Panc1 (cell line): ENCODE measurements around the gene LRRC4B. TPM values are rescaled to one million over a fixed set of nuclear protein-coding genes. Genes with fewer than 3 reads are reported as not detected.

Experiments used
- ATAC-seq: fragments of 200-7000 bp; cut with Tn5 transposase; 2 replicates; pipeline ENCODE4 v1.9.1; 2020; ENCODE audit warnings: mild to moderate bottlenecking, moderate library complexity
- BruUV-seq: library from RNA; stranded (reverse); fragments of 400-500 nt; replicated peaks from 2 replicates; lab custom pipeline; 2021; lab: Mats Ljungman, UMichigan
- CTCF ChIA-PET: fragments of 300-600 bp; sonication (Branson Sonifier 250); formaldehyde crosslinking; loops from one replicate; lab custom pipeline; 2022; ENCODE audit warnings: antibody characterized with exemption; lab: Charles Lee
- POLR2A ChIA-PET: fragments of 300-600 bp; sonication (Branson Sonifier 250); formaldehyde crosslinking; loops from one replicate; lab custom pipeline; 2022; ENCODE audit warnings: antibody characterized with exemption; lab: Charles Lee
- DNase-seq: peaks from one replicate; pipeline ENCODE4 v3.0.0-alpha.2; 2010; ENCODE audit warnings: low read depth, low spot score
- H3K27ac ChIP-seq: 2 replicates; pipeline ENCODE4 v1.5.1; 2011; ENCODE audit warnings: mild to moderate bottlenecking, low read length, inconsistent platforms
- H3K27me3 ChIP-seq: fragments of 200-500 bp; sonication (Bioruptor generic); 2 replicates; pipeline ENCODE4 v1.6.0; 2014; ENCODE audit warnings: low read length, inconsistent platforms; ENCODE audit not compliant: control insufficient read depth, insufficient read depth
- H3K36me3 ChIP-seq: fragments of 200-500 bp; sonication (Bioruptor generic); 2 replicates; pipeline ENCODE4 v1.5.1; 2014; ENCODE audit warnings: inconsistent platforms, mild to moderate bottlenecking, low read length, moderate library complexity; ENCODE audit not compliant: control insufficient read depth, insufficient read depth
- H3K4me1 ChIP-seq: 2 replicates; pipeline ENCODE4 v1.5.1; 2011; ENCODE audit warnings: inconsistent platforms, mild to moderate bottlenecking, low read length, moderate library complexity; ENCODE audit not compliant: control insufficient read depth, insufficient read depth
- H3K4me3 ChIP-seq, 2 experiments: 2 replicates each; pipeline ENCODE4 v1.5.1; 2011 to 2012; ENCODE audit warnings: low read depth in 2 of 2, low read length in 2 of 2, mild to moderate bottlenecking in 2 of 2, inconsistent platforms in 1 of 2, moderate library complexity in 1 of 2
- H3K9me3 ChIP-seq: fragments of 200-500 bp; sonication (Bioruptor generic); 2 replicates; pipeline ENCODE4 v1.5.1; 2014; ENCODE audit warnings: low read depth, mild to moderate bottlenecking, inconsistent platforms, low read length, moderate library complexity; ENCODE audit not compliant: control insufficient read depth, insufficient read depth
- POLR2AphosphoS5 ChIP-seq: IDR thresholded peaks from 2 replicates; pipeline ENCODE4 v1.6.1; 2012; ENCODE audit warnings: mild to moderate bottlenecking, low read depth, low read length, moderate library complexity
- SIN3A ChIP-seq: IDR thresholded peaks from 2 replicates; pipeline ENCODE4 v1.6.1; 2012; ENCODE audit warnings: low read depth, mild to moderate bottlenecking, low read length, moderate library complexity, borderline replicate concordance; ENCODE audit not compliant: insufficient read depth
- TCF7L2 ChIP-seq: IDR thresholded peaks from 2 replicates; pipeline ENCODE4 v1.6.1; 2011; ENCODE audit warnings: mild to moderate bottlenecking, low read depth, low read length, inconsistent platforms
- in situ Hi-C: cut with HindIII; loops from 2 replicates; pipeline ENCODE4 v1.10.0; 2016; ENCODE audit warnings: low sequenced_read_pairs, low pct_unique_long_range_greater_than_20kb
- intact Hi-C: fragments of 100-400 bp; cut with micrococcal nuclease; formaldehyde crosslinking; loops from one replicate; pipeline ENCODE4 v1.10.0; 2022; ENCODE audit not compliant: unreplicated experiment
- total RNA-seq: library from RNA; stranded (reverse); gene quantifications from one replicate; pipeline ENCODE4 v1.2.1, GENCODE V29; 2021; ENCODE audit not compliant: unreplicated experiment
- TF ChIP-seq, protein P1 (sequence below), 2 experiments: IDR thresholded peaks; 2 replicates each; pipeline ENCODE4 v1.6.1; 2011 to 2012; ENCODE audit warnings: low read depth in 2 of 2, control low read depth in 1 of 2, low read length in 1 of 2, mild to moderate bottlenecking in 1 of 2, moderate library complexity in 1 of 2; ENCODE audit not compliant: insufficient read depth in 1 of 2
- TF ChIP-seq, protein P2 (sequence below): fragments of 450-650 bp; IDR thresholded peaks from 2 replicates; pipeline ENCODE4 v1.5.1; 2017; ENCODE audit warnings: mild to moderate bottlenecking

LRRC4B gene
- total RNA-seq, 1 experiment from 2014 or later: 0.57 TPM

DNA sequence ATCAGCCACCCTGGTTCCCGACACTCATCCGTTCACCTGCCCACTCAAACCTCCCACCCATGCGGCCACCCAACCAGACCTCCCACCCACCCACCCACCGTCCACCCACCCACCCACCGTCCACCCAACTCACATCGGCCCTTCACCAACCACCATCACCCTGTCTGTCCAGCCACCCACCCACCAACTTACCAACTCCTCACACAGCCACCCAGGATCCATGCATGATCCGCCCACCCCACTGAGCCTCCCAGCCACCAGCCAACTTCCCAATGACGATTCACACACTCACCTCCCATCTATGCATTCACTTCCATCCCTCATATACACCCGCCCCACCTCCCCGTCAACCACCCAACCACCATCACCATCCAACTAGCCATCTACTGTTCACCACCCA, 61.5 kb downstream of the LRRC4B start:
- H3K9me3 ChIP-seq: no peaks in the 10 kb centered on the region
- H3K36me3 ChIP-seq: no peaks in the 10 kb centered on the region; the same call in 1 of the 2 replicates
- no peak for ATAC-seq
- TF ChIP-seq POLR2AphosphoS5 (no peak), SIN3A (no peak), TCF7L2 (no peak)
- TF ChIP-seq, protein P1, sequence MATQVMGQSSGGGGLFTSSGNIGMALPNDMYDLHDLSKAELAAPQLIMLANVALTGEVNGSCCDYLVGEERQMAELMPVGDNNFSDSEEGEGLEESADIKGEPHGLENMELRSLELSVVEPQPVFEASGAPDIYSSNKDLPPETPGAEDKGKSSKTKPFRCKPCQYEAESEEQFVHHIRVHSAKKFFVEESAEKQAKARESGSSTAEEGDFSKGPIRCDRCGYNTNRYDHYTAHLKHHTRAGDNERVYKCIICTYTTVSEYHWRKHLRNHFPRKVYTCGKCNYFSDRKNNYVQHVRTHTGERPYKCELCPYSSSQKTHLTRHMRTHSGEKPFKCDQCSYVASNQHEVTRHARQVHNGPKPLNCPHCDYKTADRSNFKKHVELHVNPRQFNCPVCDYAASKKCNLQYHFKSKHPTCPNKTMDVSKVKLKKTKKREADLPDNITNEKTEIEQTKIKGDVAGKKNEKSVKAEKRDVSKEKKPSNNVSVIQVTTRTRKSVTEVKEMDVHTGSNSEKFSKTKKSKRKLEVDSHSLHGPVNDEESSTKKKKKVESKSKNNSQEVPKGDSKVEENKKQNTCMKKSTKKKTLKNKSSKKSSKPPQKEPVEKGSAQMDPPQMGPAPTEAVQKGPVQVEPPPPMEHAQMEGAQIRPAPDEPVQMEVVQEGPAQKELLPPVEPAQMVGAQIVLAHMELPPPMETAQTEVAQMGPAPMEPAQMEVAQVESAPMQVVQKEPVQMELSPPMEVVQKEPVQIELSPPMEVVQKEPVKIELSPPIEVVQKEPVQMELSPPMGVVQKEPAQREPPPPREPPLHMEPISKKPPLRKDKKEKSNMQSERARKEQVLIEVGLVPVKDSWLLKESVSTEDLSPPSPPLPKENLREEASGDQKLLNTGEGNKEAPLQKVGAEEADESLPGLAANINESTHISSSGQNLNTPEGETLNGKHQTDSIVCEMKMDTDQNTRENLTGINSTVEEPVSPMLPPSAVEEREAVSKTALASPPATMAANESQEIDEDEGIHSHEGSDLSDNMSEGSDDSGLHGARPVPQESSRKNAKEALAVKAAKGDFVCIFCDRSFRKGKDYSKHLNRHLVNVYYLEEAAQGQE (IDR thresholded peaks at IDR 0.05; ENCODE audit: insufficient read depth in 1 of 2, low read depth in 2 of 2, low read length in 1 of 2): no peak
- TF ChIP-seq, protein P2, sequence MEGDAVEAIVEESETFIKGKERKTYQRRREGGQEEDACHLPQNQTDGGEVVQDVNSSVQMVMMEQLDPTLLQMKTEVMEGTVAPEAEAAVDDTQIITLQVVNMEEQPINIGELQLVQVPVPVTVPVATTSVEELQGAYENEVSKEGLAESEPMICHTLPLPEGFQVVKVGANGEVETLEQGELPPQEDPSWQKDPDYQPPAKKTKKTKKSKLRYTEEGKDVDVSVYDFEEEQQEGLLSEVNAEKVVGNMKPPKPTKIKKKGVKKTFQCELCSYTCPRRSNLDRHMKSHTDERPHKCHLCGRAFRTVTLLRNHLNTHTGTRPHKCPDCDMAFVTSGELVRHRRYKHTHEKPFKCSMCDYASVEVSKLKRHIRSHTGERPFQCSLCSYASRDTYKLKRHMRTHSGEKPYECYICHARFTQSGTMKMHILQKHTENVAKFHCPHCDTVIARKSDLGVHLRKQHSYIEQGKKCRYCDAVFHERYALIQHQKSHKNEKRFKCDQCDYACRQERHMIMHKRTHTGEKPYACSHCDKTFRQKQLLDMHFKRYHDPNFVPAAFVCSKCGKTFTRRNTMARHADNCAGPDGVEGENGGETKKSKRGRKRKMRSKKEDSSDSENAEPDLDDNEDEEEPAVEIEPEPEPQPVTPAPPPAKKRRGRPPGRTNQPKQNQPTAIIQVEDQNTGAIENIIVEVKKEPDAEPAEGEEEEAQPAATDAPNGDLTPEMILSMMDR: no peak
- no peak for DNase-seq
- intact Hi-C loops (no loop called here), in situ Hi-C loops (no loop called here)
- H3K4me1 ChIP-seq: no peaks in the 10 kb centered on the region; the same call in 1 of the 2 replicates
- H3K4me3 ChIP-seq: no peak overlapping the region
- H3K27me3 ChIP-seq: no peaks in the 10 kb centered on the region
- BruUV-seq: no TSS peak
- CTCF ChIA-PET: no interaction called here
- H3K27ac ChIP-seq: no peak overlapping the region
- POLR2A ChIA-PET: no interaction called here

DNA sequence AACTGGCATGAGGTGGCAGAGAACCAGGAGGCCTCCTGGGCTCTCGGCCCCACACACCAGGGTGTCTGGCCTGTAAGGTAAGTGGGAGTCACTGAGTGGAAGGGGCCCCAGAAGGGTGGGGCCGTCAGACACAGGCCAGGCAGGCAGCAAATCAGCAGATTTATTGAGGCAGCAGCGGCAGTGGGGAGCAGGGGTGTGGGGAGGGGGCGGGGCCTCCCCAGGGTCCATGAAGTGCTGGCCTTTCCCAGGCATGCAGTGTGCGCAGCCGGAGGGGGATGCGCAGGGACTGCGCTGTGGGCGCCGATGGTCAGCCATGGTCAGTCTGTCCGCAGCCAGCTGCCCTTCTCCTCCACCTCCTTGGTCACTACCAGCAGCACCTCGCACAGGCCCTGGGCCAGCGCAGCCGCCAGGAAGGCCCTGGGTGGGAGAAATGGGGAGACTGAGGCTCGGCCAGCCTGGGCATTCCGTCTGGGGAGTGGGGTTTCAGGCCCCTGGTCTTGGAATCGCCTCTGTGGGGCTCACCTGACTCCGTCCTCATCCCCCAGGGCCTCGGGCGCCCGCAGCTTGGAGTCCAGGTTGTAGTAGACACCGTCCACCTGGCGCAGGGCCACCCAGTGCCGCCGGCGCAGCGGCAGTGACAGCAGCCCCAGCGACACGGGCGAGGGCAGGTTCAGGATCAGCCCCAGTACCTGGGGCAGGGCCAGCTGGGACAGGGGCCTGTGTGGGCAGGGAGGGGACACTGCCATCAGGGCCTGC, 62.2 kb downstream of the LRRC4B start:
- no peak overlapping the region for H3K4me3 ChIP-seq
- TF ChIP-seq, protein P2: no peak
- TF ChIP-seq TCF7L2 (no peak), POLR2AphosphoS5 (no peak), SIN3A (no peak)
- TF ChIP-seq, protein P1 (IDR thresholded peaks at IDR 0.05; ENCODE audit: insufficient read depth in 1 of 2, low read depth in 2 of 2, low read length in 1 of 2): no peak
- POLR2A ChIA-PET: no interaction called here
- ATAC-seq (no peak), DNase-seq (no peak)
- no TSS peak for BruUV-seq
- peaks cover 3% of the 10 kb centered on the region for H3K4me1 ChIP-seq
- CTCF ChIA-PET: no interaction called here
- no peaks in the 10 kb centered on the region for H3K27me3 ChIP-seq
- intact Hi-C loops (no loop called here), in situ Hi-C loops (no loop called here)
- H3K36me3 ChIP-seq: no peaks in the 10 kb centered on the region; the same call in 1 of the 2 replicates
- H3K9me3 ChIP-seq: no peaks in the 10 kb centered on the region
- no peak overlapping the region for H3K27ac ChIP-seq
